Activated naive CD4-positive, alpha-beta T cell treated with anti-CD3 and anti-CD28 coated beads, Interleukin-2, amount 10 ng/mL, durations not matched to agents 7 days and 5 days (primary cell): Measurements from ENCODE around the gene ERCC8.
"Not testable (repeated sequence)": the region's sequence is repeated elsewhere in the genome, so short reads cannot be mapped to it uniquely, and the experiment has no call there.

Experiments
- CTCF ChIA-PET: fragments of 350-600 bp; sonication (Branson Sonifier 250); formaldehyde crosslinking; loops from one replicate; lab custom pipeline; 2021; ENCODE audit warnings: antibody characterized with exemption; lab: Charles Lee
- DNase-seq: peaks from one replicate; pipeline ENCODE4 v3.0.0-alpha.2; 2020
- H3K27ac Mint-ChIP-seq: one replicate; pipeline ENCODE4 v1.8.0; 2021; ENCODE audit warnings: mild to moderate bottlenecking, moderate library complexity, mixed read lengths
- H3K27me3 Mint-ChIP-seq: one replicate; pipeline ENCODE4 v1.8.0; 2021; ENCODE audit warnings: mild to moderate bottlenecking, mixed read lengths
- H3K36me3 Mint-ChIP-seq: one replicate; pipeline ENCODE4 v1.8.0; 2021; ENCODE audit warnings: mixed read lengths
- H3K4me1 Mint-ChIP-seq: one replicate; pipeline ENCODE4 v1.8.0; 2021; ENCODE audit warnings: mixed read lengths
- H3K4me3 Mint-ChIP-seq: one replicate; pipeline ENCODE4 v1.8.0; 2021; ENCODE audit warnings: mild to moderate bottlenecking, moderate library complexity, mixed read lengths
- H3K9me3 Mint-ChIP-seq: one replicate; pipeline ENCODE4 v1.8.0; 2021; ENCODE audit warnings: mixed read lengths

The ERCC8 gene

DNA sequence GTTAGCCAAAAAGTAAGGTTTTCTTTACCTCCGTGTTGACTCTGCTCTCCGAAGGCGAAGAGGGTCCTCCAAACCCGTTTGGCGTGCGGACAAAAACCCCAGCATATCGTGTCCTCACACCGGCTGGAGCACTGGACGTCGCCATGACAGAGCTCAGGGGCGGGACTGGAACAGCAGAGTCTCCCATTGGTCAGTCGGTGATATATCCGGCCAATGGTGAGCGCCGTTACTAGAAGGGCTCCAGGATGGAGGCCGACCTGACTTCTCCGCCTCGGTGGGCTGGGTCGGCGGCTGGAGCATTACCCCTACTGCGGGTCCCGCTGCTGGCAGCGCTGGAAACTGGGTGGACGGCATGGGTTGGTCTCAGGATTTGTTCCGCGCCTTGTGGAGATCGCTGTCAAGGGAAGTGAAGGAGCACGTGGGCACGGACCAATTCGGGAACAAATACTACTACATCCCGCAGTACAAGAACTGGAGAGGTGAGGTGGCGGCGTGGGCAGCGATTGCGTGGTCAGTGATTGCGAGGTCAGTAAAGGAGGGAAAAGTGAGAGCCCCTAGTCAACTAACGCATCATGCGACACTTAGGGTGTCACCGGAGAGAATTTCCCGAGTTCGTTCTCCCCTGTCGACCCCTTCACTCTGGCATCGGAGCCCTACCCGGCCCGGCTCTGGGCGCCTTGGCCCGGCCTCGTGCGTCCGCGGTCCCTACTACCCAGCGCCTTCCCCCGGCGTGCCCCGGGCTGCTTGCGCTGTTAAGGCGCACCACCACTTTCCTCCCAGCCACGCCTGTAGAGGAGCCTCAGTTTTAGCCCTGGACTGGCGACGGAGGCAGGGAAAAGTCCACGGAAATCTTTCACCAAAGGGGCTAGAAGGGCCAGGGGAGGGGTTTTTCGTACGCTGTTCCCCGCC, at the start of gene ERCC8, which contains the start of gene NDUFAF2:
ERCC8 (minus strand) TSS at position 167 of the 909 bp plus-strand sequence; CDS start at position 105, 62 bp downstream.
NDUFAF2 (plus strand) TSS at position 302 of the 909 bp plus-strand sequence; CDS start at position 353, 51 bp downstream.
- Mint-ChIP-seq H3K36me3 (no peaks in the 10 kb centered on the region), H3K4me3 (no peak within 1 kb of the TSS), H3K4me1 (peaks cover 20% of the 10 kb centered on the region), H3K27me3 (no peaks in the 10 kb centered on the region), H3K9me3 (no peaks in the 10 kb centered on the region), H3K27ac (no peak within 1 kb of the TSS)
- peak; percentile 93 for DNase-seq
- CTCF ChIA-PET = interaction anchor here (0.9 kb wide), 1 partner anchor 141 kb away, joined by 3 read pairs; no protein-coding TSS in a partner anchor

DNA sequence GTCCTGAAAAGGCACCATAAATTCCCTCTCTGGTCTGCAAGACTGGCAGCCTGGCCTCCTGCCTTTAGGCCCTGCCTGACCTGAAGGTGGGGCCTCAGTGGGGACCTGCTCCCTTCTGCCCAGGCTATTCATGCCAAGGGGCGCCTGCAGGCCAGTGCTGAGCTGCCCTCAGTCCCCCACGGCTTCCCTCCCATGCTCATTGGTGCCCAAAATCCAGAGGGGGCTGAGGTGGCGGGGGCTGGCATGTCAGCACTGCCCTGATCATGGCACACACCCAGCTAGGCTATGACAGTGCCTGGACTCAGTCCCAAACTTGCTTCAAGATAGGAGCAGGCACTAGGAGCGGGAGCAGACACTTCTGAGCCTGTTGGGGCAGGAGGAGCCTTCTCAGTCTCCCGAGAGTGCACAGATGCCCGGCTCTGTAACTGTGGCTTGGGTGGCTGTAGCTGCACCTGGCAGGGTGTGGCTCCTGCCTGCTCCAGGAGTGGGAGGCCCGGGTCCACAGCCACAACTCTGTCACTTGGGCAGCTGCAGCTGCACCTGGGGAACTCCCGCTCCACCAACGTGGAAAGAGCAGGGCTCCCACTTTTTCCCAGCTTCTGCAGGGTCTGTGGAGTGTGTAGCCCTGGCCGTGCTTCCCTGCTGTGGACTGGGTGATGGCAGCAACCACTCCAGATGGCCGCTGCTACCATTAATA, 49.2 kb upstream of the ERCC8 start:
- no peaks in the 10 kb centered on the region for H3K27me3 Mint-ChIP-seq
- H3K27ac Mint-ChIP-seq = no peak overlapping the region
- DNase-seq = no peak
- H3K36me3 Mint-ChIP-seq = peaks cover 2% of the 10 kb centered on the region
- H3K9me3 Mint-ChIP-seq = peaks cover 19% of the 10 kb centered on the region
- CTCF ChIA-PET = no interaction called here
- no peaks in the 10 kb centered on the region for H3K4me1 Mint-ChIP-seq
- no peak overlapping the region for H3K4me3 Mint-ChIP-seq

DNA sequence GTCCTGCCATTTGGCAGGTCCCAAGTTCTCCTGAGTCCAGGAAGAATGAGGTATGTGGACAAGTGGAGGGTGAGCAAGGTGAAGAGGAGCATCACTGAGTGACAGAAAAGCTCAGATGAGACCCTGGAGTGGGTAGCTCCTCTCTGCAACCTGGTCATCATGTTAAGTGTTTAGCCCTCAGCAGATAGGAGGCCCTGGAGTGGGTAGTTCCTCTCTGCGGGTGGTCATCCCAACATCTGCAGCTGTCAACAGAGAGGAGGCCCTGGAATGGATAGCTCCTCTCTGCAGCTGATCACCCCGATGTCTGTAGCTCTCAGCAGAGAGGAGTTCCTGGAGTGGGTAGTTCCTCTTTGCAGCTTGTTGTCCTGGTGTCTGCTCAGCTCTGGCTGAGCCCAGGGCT, 48.6 kb upstream of the ERCC8 start:
- Mint-ChIP-seq H3K4me1 (no peaks in the 10 kb centered on the region), H3K27me3 (no peaks in the 10 kb centered on the region), H3K27ac (no peak overlapping the region), H3K9me3 (peaks cover 19% of the 10 kb centered on the region), H3K4me3 (no peak overlapping the region), H3K36me3 (peaks cover 2% of the 10 kb centered on the region)
- DNase-seq = no peak
- CTCF ChIA-PET = no interaction called here

GRCh38 chr5:60992871-60993270, 48.0 kb upstream of the ERCC8 start:
- Mint-ChIP-seq H3K36me3 (peaks cover 2% of the 10 kb centered on the region), H3K4me1 (no peaks in the 10 kb centered on the region), H3K9me3 (peaks cover 19% of the 10 kb centered on the region), H3K27me3 (no peaks in the 10 kb centered on the region), H3K27ac (no peak overlapping the region), H3K4me3 (no peak overlapping the region)
- CTCF ChIA-PET = no interaction called here
- no peak for DNase-seq

DNA sequence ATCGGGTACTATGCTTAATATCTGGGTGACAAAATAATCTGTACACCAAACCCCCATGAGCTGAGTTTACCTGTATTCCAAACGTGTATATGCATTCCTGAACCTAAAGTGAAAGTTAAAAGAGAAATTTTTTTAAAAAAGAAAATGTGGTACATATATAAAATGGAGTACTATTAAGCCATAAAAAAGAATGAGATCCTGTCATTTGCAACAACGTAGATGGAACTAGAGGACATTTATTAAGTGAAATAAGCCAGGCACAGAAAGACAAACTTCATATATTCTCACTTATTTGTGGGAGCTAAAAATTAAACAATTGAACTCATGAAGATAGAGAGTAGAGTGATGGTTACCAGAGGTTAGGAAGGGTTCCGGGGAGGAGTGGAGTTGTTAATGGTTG, 44.9 kb upstream of the ERCC8 start:
- DNase-seq = no peak
- Mint-ChIP-seq H3K36me3 (peaks cover 2% of the 10 kb centered on the region), H3K4me3 (no peak overlapping the region), H3K9me3 (peaks cover 32% of the 10 kb centered on the region), H3K27me3 (no peaks in the 10 kb centered on the region), H3K27ac (no peak overlapping the region), H3K4me1 (no peaks in the 10 kb centered on the region)
- CTCF ChIA-PET = no interaction called here

GRCh38 chr5:60982127-60982526, 37.3 kb upstream of the ERCC8 start:
- H3K4me3 Mint-ChIP-seq, H3K27me3 Mint-ChIP-seq, CTCF ChIA-PET, H3K36me3 Mint-ChIP-seq, H3K4me1 Mint-ChIP-seq, H3K27ac Mint-ChIP-seq, DNase-seq: not testable (repeated sequence)
- H3K9me3 Mint-ChIP-seq = peaks cover 18% of the 10 kb centered on the region

DNA sequence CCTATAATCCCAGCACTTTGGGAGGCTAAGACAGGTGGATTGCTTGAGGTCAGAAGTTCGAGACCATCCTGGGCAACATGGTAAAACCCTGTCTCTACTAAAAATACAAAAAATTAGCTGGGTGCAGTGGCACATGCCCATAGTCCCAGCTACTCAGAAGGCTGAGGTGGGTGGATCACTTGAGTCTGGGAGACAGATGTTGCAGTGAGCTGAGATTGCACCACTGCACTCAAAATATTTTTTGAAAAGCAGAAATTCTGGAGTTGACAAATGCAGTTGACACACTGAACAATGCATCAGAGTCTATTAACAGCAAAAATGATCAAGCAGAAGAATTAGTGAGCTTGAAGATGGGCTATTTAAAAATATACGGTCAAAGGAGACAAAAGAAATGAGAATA, 35.6 kb upstream of the ERCC8 start:
- H3K4me3 Mint-ChIP-seq = no peak overlapping the region
- CTCF ChIA-PET = no interaction called here
- no peaks in the 10 kb centered on the region for H3K4me1 Mint-ChIP-seq
- H3K9me3 Mint-ChIP-seq = peaks cover 14% of the 10 kb centered on the region
- no peak for DNase-seq
- no peak overlapping the region for H3K27ac Mint-ChIP-seq
- H3K36me3 Mint-ChIP-seq = no peaks in the 10 kb centered on the region
- H3K27me3 Mint-ChIP-seq = no peaks in the 10 kb centered on the region

DNA sequence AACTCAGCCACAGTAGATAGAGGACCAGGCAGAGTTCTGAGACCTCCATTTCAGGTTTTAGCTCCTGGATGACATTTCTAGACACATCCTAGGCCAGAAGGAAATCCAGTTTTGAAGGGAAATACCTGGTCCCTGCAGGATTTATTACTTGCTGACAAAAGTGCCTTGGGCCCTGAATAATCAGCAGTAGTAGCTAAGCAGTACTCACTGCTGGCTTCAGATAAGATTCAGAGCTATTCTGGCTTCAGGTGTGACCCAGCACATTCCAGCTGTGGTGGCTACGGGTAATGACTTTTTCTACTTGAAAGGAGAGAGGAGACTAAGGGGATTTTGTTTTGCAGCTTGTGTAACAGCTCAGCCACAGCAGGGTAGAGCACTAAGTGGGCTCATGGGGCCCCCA, 34.1 kb upstream of the ERCC8 start:
- H3K4me3 Mint-ChIP-seq = no peak overlapping the region
- CTCF ChIA-PET = no interaction called here

DNA sequence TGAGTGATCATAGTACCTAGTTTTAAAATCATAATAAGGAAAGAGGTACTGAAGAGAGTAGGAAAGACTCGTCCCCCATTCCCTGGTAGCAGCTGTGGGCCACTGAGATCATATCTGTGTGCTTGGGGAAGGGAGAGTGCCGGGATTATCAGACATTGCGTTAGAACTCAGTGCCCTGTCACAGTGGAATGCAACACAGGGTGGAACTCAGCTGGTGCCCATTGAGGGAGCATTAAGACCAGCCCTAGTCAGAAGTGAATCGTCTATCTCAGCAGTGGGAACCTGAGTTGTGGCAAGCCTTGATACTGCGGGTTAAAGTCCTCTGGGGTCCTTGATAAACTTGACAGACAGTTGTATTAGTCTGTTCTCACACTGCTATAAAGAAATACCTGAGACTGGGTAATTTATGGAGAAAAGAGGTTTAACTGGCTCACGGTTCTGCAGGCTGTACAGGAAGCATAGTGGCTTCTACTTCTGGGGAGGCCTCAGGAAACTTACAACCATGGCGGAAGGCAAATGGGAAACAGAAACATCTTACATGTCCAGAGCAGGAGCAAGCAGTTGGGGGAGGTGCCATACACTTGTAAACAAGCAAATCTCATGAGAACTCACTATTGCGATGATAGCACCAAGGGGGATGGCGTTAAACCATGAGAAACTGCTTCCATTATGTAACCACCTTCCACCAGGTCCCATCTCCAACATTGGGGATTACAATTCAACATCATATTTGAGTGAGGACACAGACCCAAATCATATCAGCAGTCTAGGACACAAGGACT, 33.3 kb upstream of the ERCC8 start:
- no peak overlapping the region for H3K27ac Mint-ChIP-seq
- H3K4me3 Mint-ChIP-seq = no peak overlapping the region
- CTCF ChIA-PET = no interaction called here
- peaks cover 7% of the 10 kb centered on the region for H3K9me3 Mint-ChIP-seq
- DNase-seq = no peak
- H3K4me1 Mint-ChIP-seq = no peaks in the 10 kb centered on the region
- H3K36me3 Mint-ChIP-seq = no peaks in the 10 kb centered on the region
- H3K27me3 Mint-ChIP-seq = no peaks in the 10 kb centered on the region

More for the DNA sequence above, 34.1 kb upstream of the ERCC8 start:
- Mint-ChIP-seq H3K9me3 (peaks cover 7% of the 10 kb centered on the region), H3K27ac (no peak overlapping the region), H3K4me1 (no peaks in the 10 kb centered on the region), H3K36me3 (no peaks in the 10 kb centered on the region), H3K27me3 (no peaks in the 10 kb centered on the region)
- no peak for DNase-seq

- no peak for DNase-seq
- CTCF ChIA-PET = no interaction called here
- Mint-ChIP-seq H3K36me3 (no peaks in the 10 kb centered on the region), H3K9me3 (peaks cover 10% of the 10 kb centered on the region), H3K4me3 (no peak overlapping the region), H3K27me3 (no peaks in the 10 kb centered on the region), H3K27ac (no peak overlapping the region), H3K4me1 (no peaks in the 10 kb centered on the region)
Measured at GRCh38 chr5:60972231-60972630, 27.4 kb upstream of the ERCC8 start.

DNA sequence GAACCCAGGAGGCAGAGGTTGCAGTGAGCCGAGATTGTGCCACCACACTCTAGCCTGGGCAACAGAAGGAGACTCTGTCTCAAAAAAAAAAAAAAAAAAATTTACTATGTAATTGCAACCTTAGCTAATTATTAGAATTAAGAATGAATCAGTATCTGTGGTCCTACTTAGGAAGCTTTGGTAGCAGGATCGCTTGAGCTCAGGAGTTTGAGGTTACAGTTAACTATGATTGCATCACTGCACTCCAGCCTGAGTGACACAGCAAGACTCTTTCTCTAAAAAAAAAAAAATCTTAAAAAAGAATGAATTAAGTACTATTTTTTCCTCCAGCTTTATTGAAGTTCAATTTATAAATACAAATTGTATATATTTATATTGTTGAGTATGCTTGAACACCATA, 16.8 kb upstream of the ERCC8 start:
- CTCF ChIA-PET = no interaction called here
- Mint-ChIP-seq H3K9me3 (no peaks in the 10 kb centered on the region), H3K27me3 (no peaks in the 10 kb centered on the region), H3K36me3 (no peaks in the 10 kb centered on the region), H3K4me3 (no peak overlapping the region), H3K27ac (no peak overlapping the region), H3K4me1 (no peaks in the 10 kb centered on the region)
- no peak for DNase-seq

DNA sequence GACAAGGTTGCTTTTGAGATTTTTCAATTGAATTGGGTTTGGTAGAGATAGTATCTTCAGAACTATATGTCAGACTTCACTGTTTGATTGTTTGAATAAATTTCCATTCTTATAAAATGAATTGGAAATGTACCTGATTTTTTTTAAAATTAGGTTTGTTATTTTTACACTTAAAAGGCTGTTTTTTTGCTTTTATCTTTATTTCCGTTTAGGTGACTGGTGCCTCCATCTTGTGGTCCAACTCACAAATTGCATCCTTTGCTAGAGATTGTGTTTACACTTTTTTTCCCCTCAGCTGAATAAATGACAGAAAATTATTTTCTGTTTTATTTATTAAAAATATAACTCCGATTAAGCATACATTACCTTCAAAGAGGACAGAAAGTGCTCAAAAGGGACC, 15.7 kb upstream of the ERCC8 start:
- CTCF ChIA-PET = interaction anchor here (1.0 to 1.3 kb wide), 2 partner anchors 14 to 23 kb away, joined by 3 read pairs; no protein-coding TSS in a partner anchor
- no peak overlapping the region for H3K4me3 Mint-ChIP-seq
- H3K4me1 Mint-ChIP-seq = no peaks in the 10 kb centered on the region
- no peak overlapping the region for H3K27ac Mint-ChIP-seq
- H3K36me3 Mint-ChIP-seq = no peaks in the 10 kb centered on the region
- H3K27me3 Mint-ChIP-seq = no peaks in the 10 kb centered on the region
- DNase-seq = peak; percentile 25
- H3K9me3 Mint-ChIP-seq = no peaks in the 10 kb centered on the region

DNA sequence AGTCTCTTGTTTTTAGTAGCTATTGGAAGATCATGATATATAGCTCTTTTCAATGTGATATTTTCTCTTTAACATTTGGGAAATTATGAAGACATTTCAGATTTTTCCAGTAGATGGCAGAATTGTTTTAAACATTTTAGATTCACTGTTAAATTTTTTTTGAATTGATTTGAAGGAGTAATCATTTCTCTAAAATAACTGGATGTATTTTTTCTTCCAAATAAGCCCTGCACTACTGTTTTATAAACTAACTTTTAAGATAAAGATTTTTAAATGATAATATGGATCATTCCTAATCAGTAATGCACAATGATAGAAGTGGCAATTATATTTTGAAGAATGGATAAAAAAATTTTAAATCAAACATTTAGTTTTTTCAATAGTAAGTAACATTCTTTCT, 14.3 kb upstream of the ERCC8 start:
- Mint-ChIP-seq H3K27ac (no peak overlapping the region), H3K4me1 (no peaks in the 10 kb centered on the region), H3K27me3 (no peaks in the 10 kb centered on the region), H3K4me3 (no peak overlapping the region), H3K36me3 (no peaks in the 10 kb centered on the region), H3K9me3 (no peaks in the 10 kb centered on the region)
- CTCF ChIA-PET = interaction anchor here (0.7 to 2.4 kb wide), 3 partner anchors 408 to 700 kb away, joined by 3 to 7 read pairs (median 4); no protein-coding TSS in a partner anchor
- no peak for DNase-seq

DNA sequence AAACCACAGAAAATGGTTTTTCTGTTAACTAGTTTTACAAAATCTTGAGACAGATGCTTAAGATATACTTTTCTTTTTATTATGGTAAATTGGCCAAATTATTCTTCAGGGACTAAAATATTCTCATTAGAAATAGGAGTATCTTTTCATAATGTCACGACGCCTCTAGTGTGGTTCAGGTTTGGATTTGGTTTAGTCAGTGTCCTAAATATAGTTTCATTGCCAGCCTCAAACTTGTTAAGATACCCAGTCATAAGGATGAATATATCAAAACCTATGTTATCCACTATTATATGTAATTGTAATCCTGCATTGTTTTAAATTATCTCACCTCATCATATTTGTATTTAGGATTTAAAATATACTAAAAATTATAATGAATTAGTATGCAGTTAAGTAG, 13.8 kb upstream of the ERCC8 start:
- no peaks in the 10 kb centered on the region for H3K27me3 Mint-ChIP-seq
- CTCF ChIA-PET = interaction anchor here (1.0 to 2.4 kb wide), 2 partner anchors 699 to 700 kb away, joined by 4 to 7 read pairs; no protein-coding TSS in a partner anchor
- H3K36me3 Mint-ChIP-seq = no peaks in the 10 kb centered on the region
- no peaks in the 10 kb centered on the region for H3K9me3 Mint-ChIP-seq
- no peaks in the 10 kb centered on the region for H3K4me1 Mint-ChIP-seq
- no peak for DNase-seq
- H3K4me3 Mint-ChIP-seq = no peak overlapping the region
- no peak overlapping the region for H3K27ac Mint-ChIP-seq
